Bone marrow (tissue), 2 donors: ENCODE results near the gene SLC2A3.
"Not testable (repeated sequence)": the region's sequence is repeated elsewhere in the genome, so short reads cannot be mapped to it uniquely, and the experiment has no call there.

Experiments used
- DNase-seq, 2 donors: peaks; one replicate each; lab custom pipeline; 2025; lab: John Stamatoyannopoulos, UW

Gene SLC2A3

GRCh38 chr12:7916936-7917335 is 19.1 kb downstream of the SLC2A3 start:
- DNase-seq = no peak

GRCh38 chr12:7915661-7916403 is 20.2 kb downstream of the SLC2A3 start:
- DNase-seq = no peak

- DNase-seq = not testable (repeated sequence)
Measured at GRCh38 chr12:7910106-7910505, 25.9 kb downstream of the SLC2A3 start.

GRCh38 chr12:7907009-7907408 is 29.0 kb downstream of the SLC2A3 start:
- DNase-seq = no peak

- DNase-seq = not testable (repeated sequence)
Measured at GRCh38 chr12:7906303-7906702, 29.7 kb downstream of the SLC2A3 start.

- not testable (repeated sequence) for DNase-seq
Measured at GRCh38 chr12:7905600-7906125, 30.3 kb downstream of the SLC2A3 start.

- no peak for DNase-seq
Measured at GRCh38 chr12:7905071-7905470, 30.9 kb downstream of the SLC2A3 start.

- not testable (repeated sequence) for DNase-seq
Measured at GRCh38 chr12:7902416-7902815, 33.6 kb downstream of the SLC2A3 start.

- DNase-seq = no peak
Measured at GRCh38 chr12:7899755-7900154, 36.2 kb downstream of the SLC2A3 start.

GRCh38 chr12:7896726-7897125 is 39.3 kb downstream of the SLC2A3 start:
- DNase-seq = not testable (repeated sequence)

- no peak for DNase-seq
Measured at GRCh38 chr12:7892186-7892980, 43.6 kb downstream of the SLC2A3 start.

- no peak for DNase-seq
Measured at GRCh38 chr12:7884689-7885088, 51.3 kb downstream of the SLC2A3 start.

- DNase-seq = not testable (repeated sequence)
Measured at GRCh38 chr12:7881736-7882120, 54.3 kb downstream of the SLC2A3 start.

- not testable (repeated sequence) for DNase-seq
Measured at GRCh38 chr12:7880952-7881735, 54.8 kb downstream of the SLC2A3 start.

GRCh38 chr12:7879246-7879645 is 56.7 kb downstream of the SLC2A3 start:
- DNase-seq = no peak

GRCh38 chr12:7877420-7877819 is 58.6 kb downstream of the SLC2A3 start:
- no peak for DNase-seq

- no peak for DNase-seq
Measured at GRCh38 chr12:7872566-7873319, 63.2 kb downstream of the SLC2A3 start, which contains the start of gene SLC2A14. Gene SLC2A14 (minus strand): TSS chr12:7872915. CDS start chr12:7869880, 3,035 bp downstream.

GRCh38 chr12:7870335-7870734 is 65.7 kb downstream of the SLC2A3 start:
- DNase-seq = no peak
